NOMO-1 treated with DMSO at 0.1 percent for 48 hours (cell line): ENCODE measurements around the gene RBM44.
"Not testable (repeated sequence)": the region's sequence is repeated elsewhere in the genome, so short reads cannot be mapped to it uniquely, and the experiment has no call there.

Experiments
- DNase-seq: peaks from one replicate; lab custom pipeline; 2025; ENCODE audit not compliant: unreplicated experiment; lab: John Stamatoyannopoulos, UW

Gene RBM44

GRCh38 chr2:237798236-237799059 lies at the start of gene RBM44:
TSS of gene RBM44 (plus strand) at chr2:237798779. CDS start at chr2:237813610, 14,831 bp downstream.
- no peak for DNase-seq

GRCh38 chr2:237749002-237749401 lies 49.6 kb upstream of the RBM44 start:
- DNase-seq = no peak

- DNase-seq = no peak
Observed at GRCh38 chr2:237749961-237750360, 48.6 kb upstream of the RBM44 start.

GRCh38 chr2:237750441-237750840 lies 48.1 kb upstream of the RBM44 start:
- DNase-seq = not testable (repeated sequence)

- DNase-seq = no peak
Observed at GRCh38 chr2:237752761-237753165, 45.8 kb upstream of the RBM44 start.

GRCh38 chr2:237754182-237754581 lies 44.4 kb upstream of the RBM44 start:
- no peak for DNase-seq

- no peak for DNase-seq
Observed at GRCh38 chr2:237754626-237755248, 43.8 kb upstream of the RBM44 start.

- no peak for DNase-seq
Observed at GRCh38 chr2:237757616-237758015, 41.0 kb upstream of the RBM44 start.

- no peak for DNase-seq
Observed at GRCh38 chr2:237758185-237758584, 40.4 kb upstream of the RBM44 start.

GRCh38 chr2:237759176-237759575 lies 39.4 kb upstream of the RBM44 start:
- DNase-seq = no peak

GRCh38 chr2:237760506-237761502 lies 37.8 kb upstream of the RBM44 start:
- no peak for DNase-seq

- DNase-seq = not testable (repeated sequence)
Observed at GRCh38 chr2:237762291-237763182, 36.0 kb upstream of the RBM44 start.

GRCh38 chr2:237763812-237764211 lies 34.8 kb upstream of the RBM44 start:
- no peak for DNase-seq

- DNase-seq = not testable (repeated sequence)
Observed at GRCh38 chr2:237765122-237765521, 33.5 kb upstream of the RBM44 start.

- DNase-seq = no peak
Observed at GRCh38 chr2:237765875-237766274, 32.7 kb upstream of the RBM44 start.

GRCh38 chr2:237766340-237766739 lies 32.2 kb upstream of the RBM44 start:
- no peak for DNase-seq

GRCh38 chr2:237772513-237772912 lies 26.1 kb upstream of the RBM44 start:
- DNase-seq = no peak

GRCh38 chr2:237773826-237774225 lies 24.8 kb upstream of the RBM44 start:
- no peak for DNase-seq

GRCh38 chr2:237774811-237775553 lies 23.6 kb upstream of the RBM44 start:
- DNase-seq = peak; percentile 44

- no peak for DNase-seq
Observed at GRCh38 chr2:237779521-237779920, 19.1 kb upstream of the RBM44 start.
